GM12872 (cell line): ENCODE measurements around the gene UPB1.

Experiments used
- CTCF ChIP-seq: IDR thresholded peaks from 3 replicates; pipeline ENCODE4 v1.5.1; 2011; ENCODE audit warnings: low read depth, mild to moderate bottlenecking, low read length, moderate library complexity; ENCODE audit not compliant: insufficient read depth

UPB1 gene

DNA sequence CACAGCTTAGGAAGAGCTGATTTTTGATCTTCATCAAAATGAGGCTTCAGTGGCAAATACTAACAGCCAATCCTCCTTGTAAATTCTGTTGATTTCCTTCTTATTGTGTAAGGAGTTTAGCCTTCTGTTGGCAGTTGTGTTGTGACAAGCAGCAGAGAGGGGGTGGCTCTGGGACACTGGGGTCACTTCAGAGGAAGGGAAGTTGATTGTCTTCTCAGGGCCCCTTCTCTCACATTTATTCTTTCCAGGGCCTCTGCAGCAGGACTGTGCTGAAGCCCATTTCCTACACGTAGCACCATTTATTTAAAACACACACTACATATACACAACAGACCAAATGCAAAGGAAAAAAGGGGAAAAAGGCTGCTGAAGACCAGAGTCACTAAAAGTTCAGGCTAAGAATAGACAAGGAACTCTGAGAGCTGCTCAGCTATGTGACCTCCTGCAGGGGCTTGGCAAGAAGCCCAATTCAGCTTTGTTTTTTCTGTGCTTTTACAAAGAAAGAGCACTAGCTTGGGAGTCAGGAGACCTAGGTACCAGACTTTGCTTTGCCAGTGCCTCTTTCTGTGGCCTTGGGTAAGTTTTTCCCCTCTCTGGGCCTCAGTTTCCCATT lies 28.3 kb upstream of the UPB1 start:
- no peak for TF ChIP-seq CTCF

DNA sequence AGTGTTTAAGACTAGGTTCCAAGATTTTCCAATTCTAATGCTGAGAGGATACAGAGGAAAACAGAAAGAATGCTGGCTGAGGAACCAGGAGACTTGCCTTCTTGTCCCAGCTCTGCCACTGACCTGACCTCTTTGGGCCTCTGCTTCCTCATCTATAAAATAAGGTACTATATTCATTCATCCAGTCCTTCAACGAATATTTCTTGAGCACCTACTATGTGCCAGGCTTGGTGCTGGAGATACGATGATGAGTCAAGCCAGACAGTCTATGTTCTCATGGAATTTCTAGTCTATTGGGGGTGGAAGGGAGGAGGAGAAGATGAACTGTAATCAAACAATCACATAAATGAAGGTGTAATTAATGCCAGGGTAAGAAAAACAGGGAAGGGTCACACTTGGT lies 27.8 kb upstream of the UPB1 start:
- no peak for TF ChIP-seq CTCF

- TF ChIP-seq CTCF: no peak
Measured at GRCh38 chr22:24471570-24471969, 23.6 kb upstream of the UPB1 start.

DNA sequence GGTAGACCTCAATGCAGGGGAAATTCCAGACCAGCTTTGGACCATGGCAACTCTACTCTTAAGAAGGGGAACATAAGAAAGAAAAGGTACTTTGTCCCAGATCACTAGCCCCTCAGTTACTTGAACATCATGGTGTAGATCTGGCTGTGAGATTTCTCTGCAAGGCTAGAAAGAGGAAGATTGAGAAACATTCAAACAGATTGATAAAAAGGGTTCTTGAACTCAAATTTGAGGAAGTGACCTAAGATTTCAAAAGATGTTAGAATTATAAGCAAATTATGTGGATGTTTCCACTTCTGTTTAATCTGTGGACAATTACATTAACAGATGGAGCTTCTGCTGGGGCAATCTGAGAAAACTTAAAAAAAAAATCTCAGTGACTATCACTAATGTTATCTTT lies 21.8 kb upstream of the UPB1 start:
- no peak for TF ChIP-seq CTCF

DNA sequence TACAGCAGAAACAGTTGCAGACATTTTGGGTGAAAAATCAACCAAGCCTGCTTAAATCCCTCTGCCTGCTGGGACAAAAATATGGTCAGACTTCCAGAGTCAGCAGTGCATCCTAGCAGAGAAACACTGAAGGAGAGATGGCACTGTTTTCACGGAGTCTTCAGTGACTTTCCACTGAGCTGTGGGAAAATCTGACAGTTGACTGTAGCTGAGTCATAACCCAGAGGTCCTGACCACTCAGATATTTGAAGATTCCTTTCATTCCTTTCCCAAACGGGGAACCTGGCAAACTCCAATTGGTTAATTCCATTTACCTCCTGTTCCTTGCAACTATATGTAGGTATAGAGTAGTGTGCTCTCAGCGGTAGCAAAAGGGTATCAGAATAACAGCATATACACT lies 20.9 kb upstream of the UPB1 start:
- TF ChIP-seq CTCF: no peak

- no peak for TF ChIP-seq CTCF
Measured at GRCh38 chr22:24474649-24475255, 20.4 kb upstream of the UPB1 start.

- TF ChIP-seq CTCF: no peak
Measured at GRCh38 chr22:24481641-24482040, 13.5 kb upstream of the UPB1 start.
